ENCODE results near the gene ACOX3.

ACOX3 gene

DNA sequence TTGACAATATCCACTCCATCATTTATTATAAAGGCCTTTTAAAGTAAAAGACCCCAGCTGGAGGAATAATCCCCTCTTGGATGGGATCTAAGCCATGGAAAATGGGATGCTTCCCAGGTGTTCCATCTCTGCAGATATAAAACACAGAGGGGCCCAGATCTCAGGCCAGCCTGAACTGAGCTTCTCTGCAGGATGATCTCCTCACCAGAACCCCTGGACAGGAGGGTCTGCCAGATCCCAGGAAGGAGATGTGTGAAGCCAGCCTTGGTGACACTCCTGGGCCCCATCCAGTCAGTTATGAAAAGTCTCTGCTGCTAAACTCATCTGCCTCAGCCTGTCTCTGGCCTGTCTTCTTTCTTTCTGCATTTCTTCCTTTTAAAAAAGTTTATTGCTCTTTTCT, 114.3 kb downstream of the ACOX3 start:
- no peak for DNase-seq
- Histone ChIP-seq H3K36me3 (no peaks in the 10 kb centered on the region), H3K4me1 (no peaks in the 10 kb centered on the region), H3K27me3 (no peaks in the 10 kb centered on the region), H3K4me3 (ENCODE audit: low read depth, low read length) (no peak overlapping the region), H3K9me3 (no peaks in the 10 kb centered on the region; the same call in 1 of the 2 replicates)
- TF ChIP-seq, protein P1, sequence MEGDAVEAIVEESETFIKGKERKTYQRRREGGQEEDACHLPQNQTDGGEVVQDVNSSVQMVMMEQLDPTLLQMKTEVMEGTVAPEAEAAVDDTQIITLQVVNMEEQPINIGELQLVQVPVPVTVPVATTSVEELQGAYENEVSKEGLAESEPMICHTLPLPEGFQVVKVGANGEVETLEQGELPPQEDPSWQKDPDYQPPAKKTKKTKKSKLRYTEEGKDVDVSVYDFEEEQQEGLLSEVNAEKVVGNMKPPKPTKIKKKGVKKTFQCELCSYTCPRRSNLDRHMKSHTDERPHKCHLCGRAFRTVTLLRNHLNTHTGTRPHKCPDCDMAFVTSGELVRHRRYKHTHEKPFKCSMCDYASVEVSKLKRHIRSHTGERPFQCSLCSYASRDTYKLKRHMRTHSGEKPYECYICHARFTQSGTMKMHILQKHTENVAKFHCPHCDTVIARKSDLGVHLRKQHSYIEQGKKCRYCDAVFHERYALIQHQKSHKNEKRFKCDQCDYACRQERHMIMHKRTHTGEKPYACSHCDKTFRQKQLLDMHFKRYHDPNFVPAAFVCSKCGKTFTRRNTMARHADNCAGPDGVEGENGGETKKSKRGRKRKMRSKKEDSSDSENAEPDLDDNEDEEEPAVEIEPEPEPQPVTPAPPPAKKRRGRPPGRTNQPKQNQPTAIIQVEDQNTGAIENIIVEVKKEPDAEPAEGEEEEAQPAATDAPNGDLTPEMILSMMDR (IDR thresholded peaks at IDR 0.05; ENCODE audit: low read depth, low read length), result no peak

DNA sequence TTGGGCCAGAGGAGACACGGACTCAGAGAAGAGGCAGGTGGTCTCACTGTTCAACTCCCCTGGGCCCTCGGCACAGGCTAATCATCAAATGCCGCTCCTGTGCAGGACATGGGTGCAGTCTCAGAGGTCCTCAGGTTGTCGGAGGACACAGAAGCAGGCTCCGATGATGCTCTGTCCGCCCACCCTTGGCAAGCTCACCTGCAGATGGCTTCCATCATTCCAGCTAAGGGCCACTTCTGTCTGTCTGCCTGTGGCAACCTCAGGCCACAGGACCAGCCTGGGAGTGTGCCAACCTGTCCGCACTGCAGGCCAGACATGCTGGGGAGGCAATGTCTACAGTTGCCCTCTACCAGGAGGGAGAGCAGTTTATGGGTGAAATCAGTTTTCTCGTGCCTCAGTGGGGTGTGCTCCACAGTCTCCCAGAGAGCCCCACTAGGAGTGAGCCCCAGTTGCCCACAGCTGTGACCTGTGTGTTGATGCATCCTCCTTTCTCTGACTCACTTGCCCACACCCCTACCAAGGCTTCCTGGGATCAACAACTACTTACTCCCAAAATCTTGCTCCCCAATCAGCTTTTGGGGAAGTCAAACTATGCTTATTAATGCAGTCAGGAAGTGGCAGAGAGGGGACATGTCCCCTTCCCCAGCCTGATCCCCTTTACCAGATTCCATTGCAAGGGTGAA, 115.1 kb downstream of the ACOX3 start:
- Histone ChIP-seq H3K27me3 (no peaks in the 10 kb centered on the region), H3K4me1 (no peaks in the 10 kb centered on the region), H3K4me3 (ENCODE audit: low read depth, low read length) (no peak overlapping the region), H3K9me3 (no peaks in the 10 kb centered on the region; the same call in 1 of the 2 replicates), H3K36me3 (no peaks in the 10 kb centered on the region)
- TF ChIP-seq, protein P1 (IDR thresholded peaks at IDR 0.05; ENCODE audit: low read depth, low read length), result no peak
- DNase-seq, result peak; percentile 1

DNA sequence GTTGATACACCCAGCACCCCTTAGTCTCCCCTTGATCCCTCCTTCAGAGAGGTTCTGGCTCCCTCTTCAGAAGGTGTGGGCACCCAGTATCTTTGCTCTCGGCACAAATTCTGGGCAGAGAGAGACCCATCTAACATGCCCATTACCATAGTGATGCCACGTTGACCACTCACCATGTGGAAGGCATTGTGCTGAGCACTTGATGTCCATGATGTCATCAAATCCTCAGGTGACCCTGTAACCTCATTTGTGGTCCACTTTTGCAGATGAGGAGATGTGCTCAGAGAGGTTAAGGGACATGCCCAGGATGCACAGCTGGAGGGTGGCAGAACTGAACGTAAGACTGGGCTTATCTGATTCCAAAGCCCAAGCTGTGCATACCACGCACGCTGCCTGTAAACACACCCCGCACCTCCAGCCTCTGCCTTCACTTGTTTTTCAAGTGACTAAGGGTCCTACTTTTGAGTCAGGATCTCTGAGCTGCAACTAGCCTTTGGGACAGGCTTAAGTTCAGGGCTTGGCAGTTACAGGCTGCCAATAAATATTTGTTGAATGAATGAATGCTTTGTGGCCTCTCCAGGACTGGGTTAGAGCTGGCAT, 115.8 kb downstream of the ACOX3 start:
- DNase-seq, result peak; percentile 0
- Histone ChIP-seq H3K9me3 (no peaks in the 10 kb centered on the region; the same call in 1 of the 2 replicates), H3K27me3 (no peaks in the 10 kb centered on the region), H3K4me3 (ENCODE audit: low read depth, low read length) (no peak overlapping the region), H3K4me1 (no peaks in the 10 kb centered on the region), H3K36me3 (no peaks in the 10 kb centered on the region)
- TF ChIP-seq, protein P1 (IDR thresholded peaks at IDR 0.05; ENCODE audit: low read depth, low read length), result no peak

DNA sequence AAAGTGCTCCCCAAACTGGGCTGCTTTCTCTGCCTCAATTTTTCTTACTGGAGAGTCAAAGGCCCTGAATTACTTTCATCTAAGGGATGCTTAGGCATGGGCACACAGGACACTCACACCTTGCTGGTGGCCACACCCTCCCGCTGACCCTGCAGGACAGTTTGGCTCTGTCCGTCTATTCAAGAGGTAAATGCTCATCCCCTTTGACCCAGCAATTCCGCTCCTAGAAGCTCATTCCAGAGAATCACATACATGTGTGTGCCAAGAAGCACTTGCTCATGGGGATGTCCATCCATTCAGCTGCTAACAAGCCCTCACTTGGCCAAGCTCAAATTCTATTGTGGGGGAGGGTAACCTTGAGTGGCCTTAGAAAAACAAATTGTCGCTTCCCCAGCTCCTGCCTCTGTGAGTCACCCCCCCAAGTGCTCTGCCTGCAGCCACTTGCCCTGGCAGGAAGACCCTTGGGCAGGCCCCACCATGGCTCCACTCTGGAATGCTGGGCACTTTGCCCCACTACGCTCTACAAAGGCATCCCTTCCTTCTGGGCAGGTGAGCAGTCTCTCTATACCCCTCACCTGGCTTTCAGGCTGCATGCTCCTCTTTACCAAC, 116.5 kb downstream of the ACOX3 start:
- no peaks in the 10 kb centered on the region; the same call in 1 of the 2 replicates for H3K9me3 ChIP-seq

DNA sequence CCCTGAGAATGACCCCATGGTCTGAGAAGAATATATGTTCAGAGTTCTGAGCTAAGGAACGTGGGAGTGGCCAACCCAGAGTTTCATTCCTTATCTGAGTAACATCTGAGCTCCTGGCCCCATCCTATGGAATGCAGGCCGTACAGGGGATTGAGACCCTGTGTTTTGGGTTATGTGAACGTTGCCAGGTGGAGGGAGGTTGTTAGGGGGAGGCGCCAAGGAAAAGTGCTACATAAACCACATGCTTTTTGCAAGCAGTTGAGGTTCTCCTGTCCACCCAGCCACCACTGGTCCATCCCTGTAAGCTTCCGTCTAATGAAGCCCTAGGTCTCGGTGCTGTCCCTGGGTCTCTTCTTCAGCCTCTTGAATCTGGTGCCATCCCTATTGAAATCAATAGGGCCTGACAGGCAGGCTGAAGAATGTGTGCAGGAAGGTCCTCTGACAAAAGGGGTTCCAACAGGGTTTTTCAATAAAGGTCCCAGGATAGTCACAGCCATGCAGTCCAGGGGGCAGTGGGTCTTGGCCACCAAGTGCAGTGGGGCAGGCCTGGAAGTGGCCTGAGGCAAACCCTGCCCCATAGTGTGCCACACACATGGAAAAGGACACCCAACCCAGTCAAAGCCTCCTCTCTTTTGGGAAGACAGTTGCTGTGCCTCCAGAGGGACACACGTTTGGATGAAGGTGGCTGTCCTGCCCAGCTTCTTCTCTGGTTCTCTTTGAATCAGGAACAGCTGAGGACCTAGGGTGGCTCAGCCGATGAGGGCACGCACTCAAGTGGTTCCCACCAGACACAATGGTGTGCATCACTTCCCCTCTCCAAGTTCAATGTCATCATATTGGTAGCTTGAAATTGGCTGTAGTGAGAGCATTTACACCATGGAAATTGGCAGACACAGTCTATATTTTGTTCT, 117.5 kb downstream of the ACOX3 start:
- no peaks in the 10 kb centered on the region; the same call in 1 of the 2 replicates for H3K9me3 ChIP-seq
- peak; percentile 0 for DNase-seq
- no peaks in the 10 kb centered on the region for H3K27me3 ChIP-seq
- TF ChIP-seq, protein P1 (IDR thresholded peaks at IDR 0.05; ENCODE audit: low read depth, low read length), result no peak
- H3K4me3 ChIP-seq (ENCODE audit: low read depth, low read length), result no peak overlapping the region
- H3K36me3 ChIP-seq, result no peaks in the 10 kb centered on the region
- no peaks in the 10 kb centered on the region for H3K4me1 ChIP-seq

More for the DNA sequence above, 116.5 kb downstream of the ACOX3 start:
- no peaks in the 10 kb centered on the region for H3K4me1 ChIP-seq
- H3K4me3 ChIP-seq (ENCODE audit: low read depth, low read length), result no peak overlapping the region
- DNase-seq, result peak; percentile 1
- H3K27me3 ChIP-seq, result no peaks in the 10 kb centered on the region
- no peaks in the 10 kb centered on the region for H3K36me3 ChIP-seq
- TF ChIP-seq, protein P1 (IDR thresholded peaks at IDR 0.05; ENCODE audit: low read depth, low read length), result no peak

All from BE2C (cell line).